ENCODE results near the gene DNAH10.

- TF ChIP-seq SUPT20H (IDR thresholded peaks at IDR 0.05; ENCODE audit: borderline replicate concordance, control insufficient read depth, low read depth, low read length), result no peak
- TF ChIP-seq CEBPB (IDR thresholded peaks at IDR 0.05; ENCODE audit: borderline replicate concordance in 1 of 2, low read depth in 2 of 2, low read length in 2 of 2), result no peak
- TF ChIP-seq, protein P1, sequence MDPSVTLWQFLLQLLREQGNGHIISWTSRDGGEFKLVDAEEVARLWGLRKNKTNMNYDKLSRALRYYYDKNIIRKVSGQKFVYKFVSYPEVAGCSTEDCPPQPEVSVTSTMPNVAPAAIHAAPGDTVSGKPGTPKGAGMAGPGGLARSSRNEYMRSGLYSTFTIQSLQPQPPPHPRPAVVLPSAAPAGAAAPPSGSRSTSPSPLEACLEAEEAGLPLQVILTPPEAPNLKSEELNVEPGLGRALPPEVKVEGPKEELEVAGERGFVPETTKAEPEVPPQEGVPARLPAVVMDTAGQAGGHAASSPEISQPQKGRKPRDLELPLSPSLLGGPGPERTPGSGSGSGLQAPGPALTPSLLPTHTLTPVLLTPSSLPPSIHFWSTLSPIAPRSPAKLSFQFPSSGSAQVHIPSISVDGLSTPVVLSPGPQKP (IDR thresholded peaks at IDR 0.05; ENCODE audit: low read depth, low read length), result no peak
- no peak for TF ChIP-seq CBX5 (IDR thresholded peaks at IDR 0.05; ENCODE audit: low read depth)
- TF ChIP-seq, protein P2, sequence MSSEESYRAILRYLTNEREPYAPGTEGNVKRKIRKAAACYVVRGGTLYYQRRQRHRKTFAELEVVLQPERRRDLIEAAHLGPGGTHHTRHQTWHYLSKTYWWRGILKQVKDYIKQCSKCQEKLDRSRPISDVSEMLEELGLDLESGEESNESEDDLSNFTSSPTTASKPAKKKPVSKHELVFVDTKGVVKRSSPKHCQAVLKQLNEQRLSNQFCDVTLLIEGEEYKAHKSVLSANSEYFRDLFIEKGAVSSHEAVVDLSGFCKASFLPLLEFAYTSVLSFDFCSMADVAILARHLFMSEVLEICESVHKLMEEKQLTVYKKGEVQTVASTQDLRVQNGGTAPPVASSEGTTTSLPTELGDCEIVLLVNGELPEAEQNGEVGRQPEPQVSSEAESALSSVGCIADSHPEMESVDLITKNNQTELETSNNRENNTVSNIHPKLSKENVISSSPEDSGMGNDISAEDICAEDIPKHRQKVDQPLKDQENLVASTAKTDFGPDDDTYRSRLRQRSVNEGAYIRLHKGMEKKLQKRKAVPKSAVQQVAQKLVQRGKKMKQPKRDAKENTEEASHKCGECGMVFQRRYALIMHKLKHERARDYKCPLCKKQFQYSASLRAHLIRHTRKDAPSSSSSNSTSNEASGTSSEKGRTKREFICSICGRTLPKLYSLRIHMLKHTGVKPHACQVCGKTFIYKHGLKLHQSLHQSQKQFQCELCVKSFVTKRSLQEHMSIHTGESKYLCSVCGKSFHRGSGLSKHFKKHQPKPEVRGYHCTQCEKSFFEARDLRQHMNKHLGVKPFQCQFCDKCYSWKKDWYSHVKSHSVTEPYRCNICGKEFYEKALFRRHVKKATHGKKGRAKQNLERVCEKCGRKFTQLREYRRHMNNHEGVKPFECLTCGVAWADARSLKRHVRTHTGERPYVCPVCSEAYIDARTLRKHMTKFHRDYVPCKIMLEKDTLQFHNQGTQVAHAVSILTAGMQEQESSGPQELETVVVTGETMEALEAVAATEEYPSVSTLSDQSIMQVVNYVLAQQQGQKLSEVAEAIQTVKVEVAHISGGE (CRISPR knock-in tag; IDR thresholded peaks at IDR 0.05), result no peak
- no peak for TF ChIP-seq ATF3 (IDR thresholded peaks at IDR 0.05; ENCODE audit: borderline replicate concordance, extremely low read depth, low read depth, low read length)
- no peak for TF ChIP-seq USF2 (IDR thresholded peaks at IDR 0.05; ENCODE audit: borderline replicate concordance, low read depth, low read length)
- TF ChIP-seq, protein P3, sequence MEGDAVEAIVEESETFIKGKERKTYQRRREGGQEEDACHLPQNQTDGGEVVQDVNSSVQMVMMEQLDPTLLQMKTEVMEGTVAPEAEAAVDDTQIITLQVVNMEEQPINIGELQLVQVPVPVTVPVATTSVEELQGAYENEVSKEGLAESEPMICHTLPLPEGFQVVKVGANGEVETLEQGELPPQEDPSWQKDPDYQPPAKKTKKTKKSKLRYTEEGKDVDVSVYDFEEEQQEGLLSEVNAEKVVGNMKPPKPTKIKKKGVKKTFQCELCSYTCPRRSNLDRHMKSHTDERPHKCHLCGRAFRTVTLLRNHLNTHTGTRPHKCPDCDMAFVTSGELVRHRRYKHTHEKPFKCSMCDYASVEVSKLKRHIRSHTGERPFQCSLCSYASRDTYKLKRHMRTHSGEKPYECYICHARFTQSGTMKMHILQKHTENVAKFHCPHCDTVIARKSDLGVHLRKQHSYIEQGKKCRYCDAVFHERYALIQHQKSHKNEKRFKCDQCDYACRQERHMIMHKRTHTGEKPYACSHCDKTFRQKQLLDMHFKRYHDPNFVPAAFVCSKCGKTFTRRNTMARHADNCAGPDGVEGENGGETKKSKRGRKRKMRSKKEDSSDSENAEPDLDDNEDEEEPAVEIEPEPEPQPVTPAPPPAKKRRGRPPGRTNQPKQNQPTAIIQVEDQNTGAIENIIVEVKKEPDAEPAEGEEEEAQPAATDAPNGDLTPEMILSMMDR (IDR thresholded peaks at IDR 0.05 in 2 of 3, conservative IDR thresholded peaks at IDR 0.05 in 1 of 3; ENCODE audit: control insufficient read depth in 2 of 3, extremely low read depth in 1 of 3, insufficient read depth in 1 of 3, low read depth in 3 of 3, low read length in 3 of 3), result no peak
- no peak for TF ChIP-seq MYC (IDR thresholded peaks at IDR 0.05; ENCODE audit: insufficient read depth, insufficient read length, insufficient replicate concordance, low read length, severe bottlenecking)
- no peak for TF ChIP-seq BCL11A (IDR thresholded peaks at IDR 0.05; ENCODE audit: low read depth, low read length)
- no peak for TF ChIP-seq CREM (IDR thresholded peaks at IDR 0.05; ENCODE audit: low read depth)
- no peak for TF ChIP-seq JUND (IDR thresholded peaks at IDR 0.05; ENCODE audit: low read depth, low read length)
- no peak for TF ChIP-seq POLR2A (IDR thresholded peaks at IDR 0.05; ENCODE audit: low read depth, low read length)
- TF ChIP-seq NRF1 (conservative IDR thresholded peaks at IDR 0.05; ENCODE audit: low read depth, low read length), result no peak
These were observed 117.6 kb downstream of the DNAH10 start for GRCh38 chr12:123879691-123880090.
